GM23338 (cell line): ENCODE results near the gene COBLL1. TPM values are rescaled to one million over a fixed set of nuclear protein-coding genes. Genes with fewer than 3 reads are reported as not detected.

Experiments used
- CREB1 ChIP-seq: fragments of 250-450 bp; sonication (Bioruptor Pico); IDR thresholded peaks from 2 replicates; pipeline ENCODE4 v1.5.0; 2020; ENCODE audit warnings: low read depth, mild to moderate bottlenecking, moderate library complexity
- EZH2phosphoT487 ChIP-seq: fragments of 200-600 bp; sonication (generic); IDR thresholded peaks from one replicate; pipeline ENCODE4 v1.8.1; 2018; ENCODE audit warnings: antibody characterized with exemption; ENCODE audit not compliant: unreplicated experiment
- JUNB ChIP-seq: IDR thresholded peaks from one replicate; pipeline ENCODE4 v1.6.1; 2016; ENCODE audit warnings: antibody characterized with exemption; ENCODE audit not compliant: unreplicated experiment
- NANOG ChIP-seq: IDR thresholded peaks from 2 replicates; pipeline ENCODE4 v1.6.1; 2016; ENCODE audit warnings: antibody characterized with exemption, borderline replicate concordance
- POLR2AphosphoS5 ChIP-seq: IDR thresholded peaks from 2 replicates; pipeline ENCODE4 v1.6.1; 2016; ENCODE audit warnings: antibody characterized with exemption, low read depth
- STAT1 ChIP-seq: IDR thresholded peaks from one replicate; pipeline ENCODE4 v1.6.1; 2016; ENCODE audit warnings: antibody characterized with exemption; ENCODE audit not compliant: unreplicated experiment
- ZNF114 ChIP-seq: fragments of 250-450 bp; sonication (Bioruptor Pico); IDR thresholded peaks from 2 replicates; pipeline ENCODE4 v1.5.0; 2020; ENCODE audit warnings: mild to moderate bottlenecking, moderate library complexity
- ZNF331 ChIP-seq: fragments of 250-450 bp; sonication (Bioruptor Pico); IDR thresholded peaks from 2 replicates; pipeline ENCODE4 v1.5.0; 2020; ENCODE audit warnings: low read depth, mild to moderate bottlenecking, moderate library complexity
- polyA plus RNA-seq: library from polyadenylated mRNA; unstranded; fragments of >200 nt; fragmentation: Nextera tagmentation; extraction: Ambion mirVana; gene quantifications from 2 replicates; pipeline ENCODE4 v1.2.1, GENCODE V29; 2016
- total RNA-seq: library from RNA; depleted of rRNA; stranded (reverse); fragments of >200 nt; shearing (Covaris generic); gene quantifications from 2 replicates; pipeline ENCODE4 v1.2.3, GENCODE V29; 2014
- TF ChIP-seq, protein P1 (sequence below): fragments of 250-450 bp; sonication (Bioruptor Pico); IDR thresholded peaks from 2 replicates; pipeline ENCODE4 v1.5.0; 2020; ENCODE audit warnings: mild to moderate bottlenecking, moderate library complexity
- TF ChIP-seq, protein P2 (sequence below), 2 experiments: fragments of 200-600 bp in 1 of 2; sonication (generic) in 1 of 2; conservative IDR thresholded peaks; 2 replicates each; pipeline versions ENCODE4 v1.5.1 to v1.6.1; 2016 to 2017; ENCODE audit warnings: antibody characterized with exemption in 2 of 2, low read depth in 2 of 2, mild to moderate bottlenecking in 2 of 2, moderate library complexity in 1 of 2
- TF ChIP-seq, protein P3 (sequence below): IDR thresholded peaks from 2 replicates; pipeline ENCODE4 v1.6.1; 2016; ENCODE audit warnings: antibody characterized with exemption

COBLL1 gene
- total and polyA plus RNA-seq, 2 experiments from 2014 or later: 2.9 to 7.4 TPM

DNA sequence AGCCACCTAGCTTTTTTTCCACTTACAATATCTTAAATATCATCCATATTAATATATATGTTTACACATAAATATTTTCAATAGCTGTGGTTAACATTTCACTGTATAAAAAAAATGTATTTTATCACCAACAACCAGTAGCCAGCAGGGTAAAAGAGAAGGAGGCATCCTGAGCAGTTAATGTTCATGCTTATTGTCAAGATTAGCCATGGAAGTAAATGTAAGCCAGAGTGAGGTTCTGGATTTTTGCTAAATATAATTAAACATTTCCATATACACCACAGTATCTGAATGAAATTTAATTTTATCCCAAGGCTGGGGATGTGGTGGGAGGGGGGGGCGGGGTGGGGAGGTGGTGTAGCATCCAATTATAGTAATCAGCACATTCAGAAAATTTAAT is 140.1 kb downstream of the COBLL1 start (continued):
- TF ChIP-seq, protein P1, sequence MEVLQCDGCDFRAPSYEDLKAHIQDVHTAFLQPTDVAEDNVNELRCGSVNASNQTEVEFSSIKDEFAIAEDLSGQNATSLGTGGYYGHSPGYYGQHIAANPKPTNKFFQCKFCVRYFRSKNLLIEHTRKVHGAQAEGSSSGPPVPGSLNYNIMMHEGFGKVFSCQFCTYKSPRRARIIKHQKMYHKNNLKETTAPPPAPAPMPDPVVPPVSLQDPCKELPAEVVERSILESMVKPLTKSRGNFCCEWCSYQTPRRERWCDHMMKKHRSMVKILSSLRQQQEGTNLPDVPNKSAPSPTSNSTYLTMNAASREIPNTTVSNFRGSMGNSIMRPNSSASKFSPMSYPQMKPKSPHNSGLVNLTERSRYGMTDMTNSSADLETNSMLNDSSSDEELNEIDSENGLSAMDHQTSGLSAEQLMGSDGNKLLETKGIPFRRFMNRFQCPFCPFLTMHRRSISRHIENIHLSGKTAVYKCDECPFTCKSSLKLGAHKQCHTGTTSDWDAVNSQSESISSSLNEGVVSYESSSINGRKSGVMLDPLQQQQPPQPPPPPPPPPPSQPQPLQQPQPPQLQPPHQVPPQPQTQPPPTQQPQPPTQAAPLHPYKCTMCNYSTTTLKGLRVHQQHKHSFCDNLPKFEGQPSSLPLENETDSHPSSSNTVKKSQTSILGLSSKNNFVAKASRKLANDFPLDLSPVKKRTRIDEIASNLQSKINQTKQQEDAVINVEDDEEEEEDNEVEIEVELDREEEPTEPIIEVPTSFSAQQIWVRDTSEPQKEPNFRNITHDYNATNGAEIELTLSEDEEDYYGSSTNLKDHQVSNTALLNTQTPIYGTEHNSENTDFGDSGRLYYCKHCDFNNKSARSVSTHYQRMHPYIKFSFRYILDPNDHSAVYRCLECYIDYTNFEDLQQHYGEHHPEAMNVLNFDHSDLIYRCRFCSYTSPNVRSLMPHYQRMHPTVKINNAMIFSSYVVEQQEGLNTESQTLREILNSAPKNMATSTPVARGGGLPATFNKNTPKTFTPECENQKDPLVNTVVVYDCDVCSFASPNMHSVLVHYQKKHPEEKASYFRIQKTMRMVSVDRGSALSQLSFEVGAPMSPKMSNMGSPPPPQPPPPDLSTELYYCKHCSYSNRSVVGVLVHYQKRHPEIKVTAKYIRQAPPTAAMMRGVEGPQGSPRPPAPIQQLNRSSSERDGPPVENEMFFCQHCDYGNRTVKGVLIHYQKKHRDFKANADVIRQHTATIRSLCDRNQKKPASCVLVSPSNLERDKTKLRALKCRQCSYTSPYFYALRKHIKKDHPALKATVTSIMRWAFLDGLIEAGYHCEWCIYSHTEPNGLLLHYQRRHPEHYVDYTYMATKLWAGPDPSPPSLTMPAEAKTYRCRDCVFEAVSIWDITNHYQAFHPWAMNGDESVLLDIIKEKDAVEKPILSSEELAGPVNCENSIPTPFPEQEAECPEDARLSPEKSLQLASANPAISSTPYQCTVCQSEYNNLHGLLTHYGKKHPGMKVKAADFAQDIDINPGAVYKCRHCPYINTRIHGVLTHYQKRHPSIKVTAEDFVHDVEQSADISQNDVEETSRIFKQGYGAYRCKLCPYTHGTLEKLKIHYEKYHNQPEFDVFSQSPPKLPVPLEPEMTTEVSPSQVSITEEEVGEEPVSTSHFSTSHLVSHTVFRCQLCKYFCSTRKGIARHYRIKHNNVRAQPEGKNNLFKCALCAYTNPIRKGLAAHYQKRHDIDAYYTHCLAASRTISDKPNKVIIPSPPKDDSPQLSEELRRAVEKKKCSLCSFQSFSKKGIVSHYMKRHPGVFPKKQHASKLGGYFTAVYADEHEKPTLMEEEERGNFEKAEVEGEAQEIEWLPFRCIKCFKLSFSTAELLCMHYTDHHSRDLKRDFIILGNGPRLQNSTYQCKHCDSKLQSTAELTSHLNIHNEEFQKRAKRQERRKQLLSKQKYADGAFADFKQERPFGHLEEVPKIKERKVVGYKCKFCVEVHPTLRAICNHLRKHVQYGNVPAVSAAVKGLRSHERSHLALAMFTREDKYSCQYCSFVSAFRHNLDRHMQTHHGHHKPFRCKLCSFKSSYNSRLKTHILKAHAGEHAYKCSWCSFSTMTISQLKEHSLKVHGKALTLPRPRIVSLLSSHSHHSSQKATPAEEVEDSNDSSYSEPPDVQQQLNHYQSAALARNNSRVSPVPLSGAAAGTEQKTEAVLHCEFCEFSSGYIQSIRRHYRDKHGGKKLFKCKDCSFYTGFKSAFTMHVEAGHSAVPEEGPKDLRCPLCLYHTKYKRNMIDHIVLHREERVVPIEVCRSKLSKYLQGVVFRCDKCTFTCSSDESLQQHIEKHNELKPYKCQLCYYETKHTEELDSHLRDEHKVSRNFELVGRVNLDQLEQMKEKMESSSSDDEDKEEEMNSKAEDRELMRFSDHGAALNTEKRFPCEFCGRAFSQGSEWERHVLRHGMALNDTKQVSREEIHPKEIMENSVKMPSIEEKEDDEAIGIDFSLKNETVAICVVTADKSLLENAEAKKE (CRISPR knock-in tag): no peak
- no peak for TF ChIP-seq EZH2phosphoT487
- no peak for TF ChIP-seq ZNF114 (CRISPR knock-in tag)
- no peak for TF ChIP-seq NANOG
- TF ChIP-seq JUNB: no peak
- TF ChIP-seq ZNF331 (CRISPR knock-in tag): no peak
- TF ChIP-seq, protein P2, sequence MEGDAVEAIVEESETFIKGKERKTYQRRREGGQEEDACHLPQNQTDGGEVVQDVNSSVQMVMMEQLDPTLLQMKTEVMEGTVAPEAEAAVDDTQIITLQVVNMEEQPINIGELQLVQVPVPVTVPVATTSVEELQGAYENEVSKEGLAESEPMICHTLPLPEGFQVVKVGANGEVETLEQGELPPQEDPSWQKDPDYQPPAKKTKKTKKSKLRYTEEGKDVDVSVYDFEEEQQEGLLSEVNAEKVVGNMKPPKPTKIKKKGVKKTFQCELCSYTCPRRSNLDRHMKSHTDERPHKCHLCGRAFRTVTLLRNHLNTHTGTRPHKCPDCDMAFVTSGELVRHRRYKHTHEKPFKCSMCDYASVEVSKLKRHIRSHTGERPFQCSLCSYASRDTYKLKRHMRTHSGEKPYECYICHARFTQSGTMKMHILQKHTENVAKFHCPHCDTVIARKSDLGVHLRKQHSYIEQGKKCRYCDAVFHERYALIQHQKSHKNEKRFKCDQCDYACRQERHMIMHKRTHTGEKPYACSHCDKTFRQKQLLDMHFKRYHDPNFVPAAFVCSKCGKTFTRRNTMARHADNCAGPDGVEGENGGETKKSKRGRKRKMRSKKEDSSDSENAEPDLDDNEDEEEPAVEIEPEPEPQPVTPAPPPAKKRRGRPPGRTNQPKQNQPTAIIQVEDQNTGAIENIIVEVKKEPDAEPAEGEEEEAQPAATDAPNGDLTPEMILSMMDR (conservative IDR thresholded peaks at IDR 0.05; ENCODE audit: low read depth in 2 of 2): no peak
- TF ChIP-seq, protein P3, sequence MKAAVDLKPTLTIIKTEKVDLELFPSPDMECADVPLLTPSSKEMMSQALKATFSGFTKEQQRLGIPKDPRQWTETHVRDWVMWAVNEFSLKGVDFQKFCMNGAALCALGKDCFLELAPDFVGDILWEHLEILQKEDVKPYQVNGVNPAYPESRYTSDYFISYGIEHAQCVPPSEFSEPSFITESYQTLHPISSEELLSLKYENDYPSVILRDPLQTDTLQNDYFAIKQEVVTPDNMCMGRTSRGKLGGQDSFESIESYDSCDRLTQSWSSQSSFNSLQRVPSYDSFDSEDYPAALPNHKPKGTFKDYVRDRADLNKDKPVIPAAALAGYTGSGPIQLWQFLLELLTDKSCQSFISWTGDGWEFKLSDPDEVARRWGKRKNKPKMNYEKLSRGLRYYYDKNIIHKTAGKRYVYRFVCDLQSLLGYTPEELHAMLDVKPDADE: no peak
- no peak for TF ChIP-seq POLR2AphosphoS5
- no peak for TF ChIP-seq CREB1
- no peak for TF ChIP-seq STAT1
